ENCODE data around the gene ELAC2.

ELAC2 gene

GRCh38 chr17:12953156-12953555 lies 64.7 kb downstream of the ELAC2 start:
- no peak overlapping the region for H3K4me3 ChIP-seq (ENCODE audit: control insufficient read depth, low read depth, low read length)
- no peak for DNase-seq (ENCODE audit: low read depth)
- no peak for TF ChIP-seq CTCF (conservative IDR thresholded peaks at IDR 0.05; ENCODE audit: control insufficient read depth, insufficient read depth, low read depth, low read length)

GRCh38 chr17:12952012-12952411 lies 65.8 kb downstream of the ELAC2 start:
- DNase-seq (ENCODE audit: low read depth) = no peak

GRCh38 chr17:12947047-12947446 lies 70.8 kb downstream of the ELAC2 start:
- H3K4me3 ChIP-seq (ENCODE audit: control insufficient read depth, low read depth, low read length) = no peak overlapping the region
- no peak for DNase-seq (ENCODE audit: low read depth)
- TF ChIP-seq CTCF (conservative IDR thresholded peaks at IDR 0.05; ENCODE audit: control insufficient read depth, insufficient read depth, low read depth, low read length) = no peak

More at GRCh38 chr17:12952012-12952411, 65.8 kb downstream of the ELAC2 start:
- H3K4me3 ChIP-seq (ENCODE audit: control insufficient read depth, low read depth, low read length) = no peak overlapping the region
- TF ChIP-seq CTCF (conservative IDR thresholded peaks at IDR 0.05; ENCODE audit: control insufficient read depth, insufficient read depth, low read depth, low read length) = no peak
